GM21723 (cell line): ENCODE results near the gene NUP93.
"Not testable (repeated sequence)": the region's sequence is repeated elsewhere in the genome, so short reads cannot be mapped to it uniquely, and the experiment has no call there.

ENCODE experiments used
- ATAC-seq: cut with Tn5 transposase; IDR thresholded peaks from one replicate; pipeline ENCODE4 v1.9.1; 2021; ENCODE audit warnings: mild to moderate bottlenecking, moderate library complexity; ENCODE audit not compliant: unreplicated experiment

The NUP93 gene

DNA sequence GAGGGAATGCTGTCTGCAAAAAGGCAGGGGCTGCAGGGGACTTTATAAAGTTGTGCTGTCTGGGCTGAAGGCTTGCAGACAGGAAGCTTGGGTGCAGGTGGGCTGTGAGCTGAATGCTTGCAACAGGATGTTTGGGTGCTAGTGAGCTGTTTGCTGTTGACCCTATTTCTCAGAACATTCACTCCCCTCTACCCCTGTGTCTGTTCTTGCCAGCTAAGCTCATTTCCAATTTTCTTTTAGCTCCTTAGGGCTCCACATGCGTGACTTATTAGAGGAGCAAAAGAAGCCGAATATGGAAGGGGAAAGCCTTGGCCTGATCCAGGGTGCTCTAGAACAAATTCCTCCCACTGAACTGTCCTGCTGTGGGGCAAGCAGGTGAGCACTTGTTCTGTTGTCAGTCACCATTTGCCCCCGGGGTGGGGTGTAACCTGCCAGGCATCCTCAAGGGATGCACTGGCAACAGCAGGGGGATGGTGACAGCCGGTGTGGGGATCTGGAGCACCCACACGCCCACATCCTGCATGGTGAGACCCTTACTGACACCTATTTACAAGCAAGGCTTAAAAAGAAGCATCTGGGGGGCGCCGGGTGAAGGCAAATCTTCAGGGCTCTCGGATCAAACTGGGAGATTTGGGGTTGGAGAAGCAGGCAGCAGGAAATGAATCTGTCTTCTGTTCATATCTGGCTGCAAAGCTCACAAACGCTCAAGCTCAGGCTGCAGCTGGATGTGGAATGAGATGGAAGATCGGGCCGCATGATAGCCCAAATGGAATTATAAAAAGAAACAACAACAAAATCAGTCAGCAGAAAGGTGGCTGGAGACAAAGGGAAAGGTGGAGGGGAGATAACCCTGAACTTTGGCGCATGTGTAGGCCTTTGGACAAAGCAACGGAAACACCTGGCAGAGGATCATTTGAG is 21.1 kb upstream of the NUP93 start:
- no peak for ATAC-seq

DNA sequence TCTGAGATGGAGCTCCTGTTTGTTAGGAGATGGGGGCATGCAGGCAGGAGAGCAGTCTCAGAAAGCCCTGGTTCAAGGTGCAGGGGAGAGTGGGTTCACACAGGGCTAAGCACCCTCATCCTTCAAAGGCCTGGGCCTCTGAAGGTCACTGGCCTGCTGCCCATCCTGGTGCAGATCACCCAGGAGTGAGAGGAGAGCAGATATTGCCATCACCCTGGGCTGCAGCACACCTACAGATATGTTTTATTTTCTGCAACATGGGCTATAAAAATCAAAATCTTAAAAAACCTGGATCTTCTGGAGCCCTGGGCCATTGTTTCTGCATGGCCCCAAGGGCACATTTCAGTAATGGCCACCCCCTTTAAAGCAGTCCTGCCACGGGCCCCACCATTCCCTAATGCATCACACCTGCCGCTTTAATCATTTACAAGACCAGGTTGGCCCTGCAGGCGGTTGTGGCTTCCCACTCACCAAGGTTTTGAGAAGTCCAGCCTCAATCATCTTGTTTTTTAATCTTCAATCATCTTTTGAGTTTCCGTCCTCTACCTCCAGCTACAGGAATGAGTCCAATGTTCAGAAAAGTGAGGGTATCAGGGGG is 20.4 kb upstream of the NUP93 start:
- ATAC-seq = no peak

GRCh38 chr16:56710181-56710737 is 19.7 kb upstream of the NUP93 start:
- no peak for ATAC-seq

DNA sequence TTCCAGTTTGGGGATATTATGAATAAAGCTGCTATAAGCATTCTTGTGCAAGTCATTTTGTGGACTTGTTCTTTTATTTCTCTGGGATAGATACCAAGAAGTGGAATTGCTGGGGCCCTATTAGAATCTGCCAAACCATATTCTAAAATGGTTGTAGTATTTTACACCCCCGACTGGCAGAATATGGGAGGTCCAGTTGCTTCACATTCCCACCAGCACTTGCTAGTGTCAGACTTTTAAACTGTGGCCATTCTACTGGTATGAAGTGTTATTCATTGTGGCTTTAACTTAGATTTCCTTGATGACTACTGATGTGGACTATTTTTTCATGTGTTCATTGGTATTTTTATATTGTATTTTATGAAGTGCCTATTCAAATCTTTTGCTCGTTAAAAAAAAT is 18.1 kb upstream of the NUP93 start:
- ATAC-seq = no peak

- ATAC-seq = no peak
Observed at GRCh38 chr16:56713794-56714193, 16.1 kb upstream of the NUP93 start.

DNA sequence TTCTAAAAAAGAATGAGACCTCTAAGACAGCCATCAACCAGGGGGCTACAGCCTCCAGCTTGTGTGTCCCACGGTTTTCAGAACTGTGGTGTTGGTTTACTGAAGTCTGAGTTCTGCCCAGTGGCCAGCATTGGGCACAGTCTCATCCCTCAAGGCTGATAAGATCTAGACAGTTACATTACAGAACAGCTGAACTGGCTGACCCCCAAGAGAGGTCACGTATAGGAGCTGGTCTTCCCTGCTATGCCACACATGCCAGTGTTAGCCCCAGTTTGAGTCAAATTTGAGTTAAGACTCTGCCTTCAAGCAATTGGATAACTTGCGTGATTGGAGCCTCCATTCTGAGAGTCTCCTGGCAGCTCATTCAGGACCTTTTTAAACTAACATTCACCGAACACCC is 14.8 kb upstream of the NUP93 start:
- ATAC-seq = no peak

DNA sequence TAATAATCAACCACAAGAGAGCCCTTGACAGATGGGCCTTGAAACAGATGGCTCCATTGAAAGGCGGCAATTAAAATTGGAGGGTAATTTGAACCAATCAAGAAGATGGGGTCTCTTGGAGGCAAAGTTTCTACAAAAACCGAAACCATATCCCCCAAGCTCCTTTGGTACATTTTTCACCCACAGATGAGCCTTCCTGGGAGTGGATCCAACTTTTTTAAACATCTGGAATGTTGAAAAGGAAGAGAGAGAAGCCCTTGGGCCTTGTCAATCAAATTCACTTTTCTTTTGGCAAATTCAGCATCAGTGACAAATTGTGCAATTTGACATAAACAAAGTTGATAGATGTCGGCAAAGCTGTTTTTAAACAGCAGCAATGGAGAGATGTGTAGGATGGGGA is 13.2 kb upstream of the NUP93 start:
- ATAC-seq = no peak

GRCh38 chr16:56717532-56717931 is 12.4 kb upstream of the NUP93 start:
- not testable (repeated sequence) for ATAC-seq

DNA sequence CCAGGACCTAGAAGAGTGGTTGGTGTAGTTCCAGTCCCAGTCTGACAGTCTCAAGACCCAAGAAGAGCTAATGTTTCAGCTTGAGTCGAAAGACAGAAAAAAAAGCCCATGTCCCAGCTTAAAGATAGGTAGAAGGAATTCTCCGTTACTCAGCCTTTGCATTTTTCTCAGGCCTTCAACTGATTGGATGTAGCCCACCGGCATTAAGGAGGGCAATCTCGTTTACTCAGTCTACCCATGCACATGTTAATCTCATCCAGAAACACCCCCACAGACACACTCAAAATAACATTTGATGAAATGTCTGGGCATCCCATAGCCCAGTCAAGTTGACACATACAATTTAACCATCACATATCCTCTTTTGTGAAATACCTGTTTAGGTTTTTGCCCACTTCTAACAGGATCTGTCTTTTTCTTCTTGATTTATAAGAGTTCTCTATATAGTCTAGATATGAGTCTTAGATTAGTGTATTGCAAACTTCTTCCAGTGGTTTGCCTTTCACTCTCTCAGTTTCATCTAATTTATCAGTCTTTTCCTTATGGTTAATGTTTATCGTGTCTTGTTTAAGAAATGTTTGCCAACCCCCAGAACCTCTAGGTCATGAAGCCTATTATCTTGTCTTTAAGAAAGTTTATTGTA is 7.6 kb upstream of the NUP93 start:
- no peak for ATAC-seq

DNA sequence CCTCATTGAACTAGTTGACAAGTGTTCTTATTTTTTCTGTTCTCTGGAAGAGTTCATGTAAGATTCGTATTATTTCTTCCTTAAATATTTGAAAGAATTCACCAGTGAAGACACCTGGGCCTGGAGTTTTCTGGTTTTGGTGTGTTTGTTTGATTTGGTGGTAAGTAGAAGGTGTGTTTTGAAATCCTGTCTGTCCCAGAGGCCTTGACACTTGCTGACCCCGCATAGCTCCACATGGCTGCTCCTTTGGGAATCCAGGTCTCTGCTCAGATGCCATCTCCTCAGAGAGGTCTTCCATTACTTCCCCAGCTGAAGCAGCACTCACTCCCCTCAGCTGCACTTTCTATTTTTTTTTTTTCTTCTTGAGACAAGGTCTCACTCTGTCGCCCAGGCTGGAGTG is 5.7 kb upstream of the NUP93 start:
- ATAC-seq = no peak

GRCh38 chr16:56726283-56726682 is 3.6 kb upstream of the NUP93 start:
- no peak for ATAC-seq

GRCh38 chr16:56726926-56727325 is 3.0 kb upstream of the NUP93 start:
- no peak for ATAC-seq

DNA sequence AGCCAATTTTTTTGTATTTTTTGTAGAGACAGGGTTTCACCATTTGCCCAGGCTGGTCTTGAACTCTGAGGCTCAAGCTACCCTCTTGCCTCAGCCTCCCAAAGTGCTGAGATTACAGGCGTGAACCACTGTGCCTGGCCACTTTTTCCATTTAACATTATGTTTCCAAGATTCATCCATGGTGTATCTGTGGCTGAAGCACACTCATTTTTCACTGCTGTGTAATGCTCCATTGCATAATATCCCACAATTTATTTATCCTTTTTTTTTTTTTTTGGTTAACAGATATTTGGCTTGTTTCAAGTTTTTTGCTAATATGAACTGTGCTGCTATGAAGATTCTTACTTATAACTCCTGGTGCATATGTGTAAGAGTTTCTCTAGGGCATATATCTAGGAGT is 1.9 kb upstream of the NUP93 start:
- ATAC-seq = no peak

- ATAC-seq = no peak
Observed at GRCh38 chr16:56728980-56729734, 772 bp upstream of the NUP93 start.

DNA sequence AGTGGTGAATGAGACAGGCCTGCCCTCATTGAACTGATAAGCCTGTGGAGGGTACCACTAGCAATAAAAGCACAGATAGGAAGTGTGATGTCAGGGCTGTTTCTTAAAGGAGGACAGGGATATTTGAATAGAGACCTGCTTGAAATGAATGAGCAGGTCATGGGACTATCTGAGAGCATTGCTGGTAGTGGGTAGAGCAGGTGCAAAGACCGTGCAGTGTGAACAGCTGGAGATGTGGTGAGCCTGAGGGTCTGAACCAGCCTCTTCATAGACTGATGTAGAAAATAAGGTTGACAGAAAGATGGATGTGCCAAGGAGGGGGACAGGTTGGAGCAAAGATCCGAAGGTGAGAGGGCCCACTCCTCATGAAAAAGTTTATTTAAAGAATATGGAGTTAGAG is 2.4 kb downstream of the NUP93 start:
- ATAC-seq = no peak

- ATAC-seq = peak; percentile 41
Observed at GRCh38 chr16:56732832-56733231, 2.9 kb downstream of the NUP93 start.

- no peak for ATAC-seq
Observed at GRCh38 chr16:56734429-56734828, 4.5 kb downstream of the NUP93 start.

- no peak for ATAC-seq
Observed at GRCh38 chr16:56736476-56736875, 6.5 kb downstream of the NUP93 start.

GRCh38 chr16:56737539-56737938 is 7.6 kb downstream of the NUP93 start:
- ATAC-seq = no peak

- ATAC-seq = no peak
Observed at GRCh38 chr16:56738221-56738620, 8.3 kb downstream of the NUP93 start.

DNA sequence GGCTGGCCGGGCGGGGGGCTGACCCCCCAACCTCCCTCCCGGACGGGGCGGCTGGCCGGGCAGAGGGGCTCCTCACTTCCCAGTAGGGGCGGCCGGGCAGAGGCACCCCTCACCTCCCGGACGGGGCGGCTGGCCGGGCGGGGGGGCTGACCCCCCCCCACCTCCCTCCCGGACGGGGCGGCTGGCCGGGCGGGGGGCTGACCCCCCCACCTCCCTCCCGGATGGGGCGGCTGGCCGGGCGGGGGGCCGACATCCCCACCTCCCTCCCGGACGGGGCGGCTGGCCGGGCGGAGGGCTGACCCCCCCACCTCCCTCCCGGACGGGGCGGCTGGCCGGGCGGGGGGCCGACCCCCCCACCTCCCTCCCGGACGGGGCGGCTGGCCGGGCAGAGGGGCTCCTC is 9.4 kb downstream of the NUP93 start:
- ATAC-seq = not testable (repeated sequence)
